OCI-LY7 (cell line): ENCODE results near the gene SH3GLB2. TPM values are rescaled to one million over a fixed set of nuclear protein-coding genes. Genes with fewer than 3 reads are reported as not detected.
A peak's percentile ranks its signal among the peaks of the same experiment; 100 is the strongest.

Source experiments
- BruUV-seq: library from RNA; stranded (reverse); fragments of 400-500 nt; replicated peaks from 2 replicates; lab custom pipeline; 2021; lab: Mats Ljungman, UMichigan
- CTCF ChIA-PET: fragments of 300-600 bp; sonication (Branson Sonifier 250); formaldehyde crosslinking; loops from one replicate; lab custom pipeline; 2022; ENCODE audit warnings: antibody characterized with exemption; ENCODE audit not compliant: unreplicated experiment; lab: Charles Lee
- POLR2A ChIA-PET: fragments of 300-600 bp; sonication (Branson Sonifier 250); formaldehyde crosslinking; loops from one replicate; lab custom pipeline; 2022; ENCODE audit warnings: antibody characterized with exemption; lab: Charles Lee
- DNase-seq: peaks from one replicate; pipeline ENCODE4 v3.0.0-alpha.2; 2015; ENCODE audit warnings: low spot score
- H2AFZ ChIP-seq: fragments of 200-600 bp; sonication (generic), shearing (Covaris generic); 2 replicates; pipeline ENCODE4 v1.6.1; 2014; ENCODE audit warnings: mild to moderate bottlenecking, antibody characterized with exemption, low read length, moderate library complexity
- H3K27ac ChIP-seq: fragments of 200-600 bp; sonication (generic); 2 replicates; pipeline ENCODE4 v1.5.1; 2014; ENCODE audit warnings: mixed run types, low read depth, mild to moderate bottlenecking, moderate library complexity, low read length, inconsistent platforms; ENCODE audit not compliant: poor library complexity, severe bottlenecking
- H3K36me3 ChIP-seq: fragments of 200-600 bp; sonication (generic); 2 replicates; pipeline ENCODE4 v1.6.1; 2014; ENCODE audit warnings: mild to moderate bottlenecking, antibody characterized with exemption, low read length, moderate library complexity, mixed read lengths; ENCODE audit not compliant: insufficient read depth
- H3K4me1 ChIP-seq: fragments of 200-600 bp; sonication (generic); 2 replicates; pipeline ENCODE4 v1.5.1; 2014; ENCODE audit warnings: mild to moderate bottlenecking, low read length; ENCODE audit not compliant: insufficient read depth, poor library complexity, severe bottlenecking
- H3K4me2 ChIP-seq: fragments of 200-600 bp; sonication (generic); 2 replicates; pipeline ENCODE4 v1.6.1; 2014; ENCODE audit warnings: mild to moderate bottlenecking, low read length
- H3K4me3 ChIP-seq: fragments of 200-600 bp; sonication (generic); 2 replicates; pipeline ENCODE4 v1.5.1; 2014; ENCODE audit warnings: mild to moderate bottlenecking, low read depth, low read length; ENCODE audit not compliant: poor library complexity, severe bottlenecking
- H3K79me2 ChIP-seq: fragments of 200-600 bp; sonication (generic); 2 replicates; pipeline ENCODE4 v1.6.1; 2016; ENCODE audit warnings: low read depth, mild to moderate bottlenecking, low read length, moderate library complexity, mixed read lengths; ENCODE audit not compliant: insufficient read depth
- H3K9me2 ChIP-seq: fragments of 200-600 bp; sonication (generic); 2 replicates; pipeline ENCODE4 v1.6.1; 2016; ENCODE audit warnings: mild to moderate bottlenecking, low read length, mixed read lengths; ENCODE audit not compliant: insufficient read depth
- H3K9me3 ChIP-seq: fragments of 200-600 bp; sonication (generic); 2 replicates; pipeline ENCODE4 v1.6.1; 2014; ENCODE audit warnings: mild to moderate bottlenecking, mixed run types, low read length, mixed read lengths
- H4K20me1 ChIP-seq: fragments of 200-600 bp; sonication (generic); 2 replicates; pipeline ENCODE4 v1.6.1; 2014; ENCODE audit warnings: mild to moderate bottlenecking, antibody characterized with exemption, low read length, moderate library complexity, mixed read lengths; ENCODE audit not compliant: insufficient read depth
- CTCF ChIP-seq: fragments of 200-600 bp; sonication (generic); conservative IDR thresholded peaks from 2 replicates; pipeline ENCODE4 v1.5.1; 2014; ENCODE audit warnings: mild to moderate bottlenecking, antibody characterized with exemption, low read length, moderate library complexity, mixed read lengths
- EZH2phosphoT487 ChIP-seq: fragments of 200-600 bp; sonication (generic); IDR thresholded peaks from 2 replicates; pipeline ENCODE4 v1.6.1; 2018; ENCODE audit warnings: low read depth, borderline replicate concordance, mild to moderate bottlenecking, mixed run types, antibody characterized with exemption, low read length, moderate library complexity, mixed read lengths
- intact Hi-C: fragments of 100-400 bp; cut with micrococcal nuclease; formaldehyde crosslinking; loops from one replicate; pipeline ENCODE4 v1.10.0; 2022; ENCODE audit not compliant: unreplicated experiment
- total RNA-seq, 2 experiments: library from RNA; depleted of rRNA in 1 of 2; stranded (reverse); fragments of >200 nt in 1 of 2; shearing (Covaris generic) in 1 of 2; gene quantifications; 2 replicates each; pipeline ENCODE4 v1.2.3, GENCODE V29; 2014 to 2022

The SH3GLB2 gene
- total RNA-seq, 2 experiments from 2014 or later, result 58.4 to 92.6 TPM

GRCh38 chr9:129027224-129027684 is 877 bp downstream of the SH3GLB2 start:
- Histone ChIP-seq H4K20me1 (no peaks in the 10 kb centered on the region), H3K27ac (peak overlapping the region; percentile 10), H3K4me2 (peak overlapping the region; percentile 87), H3K4me1 (peaks cover 25% of the 10 kb centered on the region), H3K79me2 (peaks cover 8% of the 10 kb centered on the region; the same call in 1 of the 2 replicates), H3K36me3 (no peaks in the 10 kb centered on the region), H3K9me2 (no peaks in the 10 kb centered on the region), H3K4me3 (peak overlapping the region; percentile 74), H3K9me3 (no peaks in the 10 kb centered on the region), H2AFZ (peak overlapping the region; percentile 8; the same call in 1 of the 2 replicates)
- TF ChIP-seq EZH2phosphoT487 (no peak), CTCF (no peak)
- intact Hi-C loops, result no loop called here
- BruUV-seq, result no TSS peak
- CTCF ChIA-PET, result no interaction called here
- POLR2A ChIA-PET, result interaction anchor here (1.0 kb wide), 1 partner anchor 9 kb away, joined by 3 read pairs; the partner anchor contains the start of gene MIGA2
- DNase-seq, result peak; percentile 37

DNA sequence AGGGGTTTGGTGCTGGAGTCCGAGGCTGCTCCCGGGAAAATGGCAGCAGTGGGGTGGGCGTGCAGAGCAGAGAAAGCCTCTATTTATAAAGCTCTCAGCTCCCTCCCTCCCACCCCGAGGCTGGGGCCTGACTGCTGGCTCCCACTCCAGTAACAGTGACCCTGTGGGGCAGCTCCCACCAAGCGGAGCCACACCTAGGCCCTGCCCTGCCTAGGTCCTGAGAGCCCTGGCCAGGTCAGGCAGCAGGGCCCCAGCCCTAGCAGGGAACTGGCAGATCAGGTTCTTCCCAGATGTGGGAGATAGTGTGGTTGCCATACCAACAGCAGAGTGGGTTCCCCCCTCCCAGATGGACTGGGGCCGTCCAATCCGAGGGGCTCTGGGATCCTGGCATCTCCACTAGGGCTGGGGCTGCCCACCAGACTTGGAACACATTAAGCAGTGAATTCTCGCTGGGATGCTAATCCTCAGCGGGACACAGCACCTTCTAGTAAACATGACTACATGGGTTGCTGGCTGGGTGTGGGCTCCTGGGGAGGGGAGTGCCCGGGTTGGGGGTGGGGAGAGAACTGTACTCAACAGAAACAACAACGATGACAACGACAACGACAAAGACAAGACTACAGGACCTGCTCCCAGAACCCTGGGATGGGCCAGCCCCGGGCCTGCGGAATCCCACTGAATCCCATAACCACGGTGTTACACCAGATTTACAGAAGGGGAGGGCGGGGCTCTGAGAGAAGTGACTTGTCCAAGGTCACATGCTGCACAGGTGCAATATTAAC is 1.5 kb downstream of the SH3GLB2 start:
- Histone ChIP-seq H3K36me3 (no peaks in the 10 kb centered on the region), H3K9me3 (no peaks in the 10 kb centered on the region), H3K79me2 (peaks cover 8% of the 10 kb centered on the region; the same call in 1 of the 2 replicates), H3K4me1 (peaks cover 30% of the 10 kb centered on the region), H3K4me2 (peak overlapping the region; percentile 87), H3K27ac (no peak overlapping the region), H3K4me3 (peak overlapping the region; percentile 74), H3K9me2 (no peaks in the 10 kb centered on the region), H2AFZ (no peak overlapping the region), H4K20me1 (no peaks in the 10 kb centered on the region)
- no peak for TF ChIP-seq EZH2phosphoT487
- no peak for TF ChIP-seq CTCF
- CTCF ChIA-PET, result no interaction called here
- DNase-seq, result peak; percentile 51
- intact Hi-C loops, result no loop called here
- POLR2A ChIA-PET, result interaction anchor here (0.6 to 1.0 kb wide), 2 partner anchors 10 to 104 kb away, joined by 3 to 7 read pairs; partner anchors contain the start of gene MIGA2
- BruUV-seq, result no TSS peak

- Histone ChIP-seq H4K20me1 (no peaks in the 10 kb centered on the region), H3K27ac (no peak overlapping the region), H3K79me2 (peaks cover 8% of the 10 kb centered on the region; the same call in 1 of the 2 replicates), H3K36me3 (no peaks in the 10 kb centered on the region), H3K9me2 (no peaks in the 10 kb centered on the region), H3K4me3 (no peak overlapping the region), H3K4me1 (peaks cover 30% of the 10 kb centered on the region), H2AFZ (no peak overlapping the region), H3K9me3 (no peaks in the 10 kb centered on the region), H3K4me2 (no peak overlapping the region)
- intact Hi-C loops, result no loop called here
- no peak for DNase-seq
- TF ChIP-seq EZH2phosphoT487, result no peak
- TF ChIP-seq CTCF, result no peak
- BruUV-seq, result no TSS peak
- ChIA-PET POLR2A (interaction anchor here (0.5 to 0.6 kb wide), 2 partner anchors 36 to 581 kb away, joined by 3 to 5 read pairs; no protein-coding TSS in a partner anchor), CTCF (no interaction called here)
Measured at GRCh38 chr9:129023908-129024233, 4.3 kb downstream of the SH3GLB2 start.
